BLaER1 treated with 17β-estradiol and CSF1 and Interleukin-3, amounts not matched to agents 10 nM and 100 nM (cell line): Measurements from ENCODE around the gene ZNF787.
"Not testable (repeated sequence)": the region's sequence is repeated elsewhere in the genome, so short reads cannot be mapped to it uniquely, and the experiment has no call there.

Source experiments
- H3K27ac ChIP-seq, 11 experiments: shearing (Covaris generic); formaldehyde crosslinking; 2 replicates each; pipeline ENCODE4 v1.8.1; 2022
- H3K27me3 ChIP-seq, 11 experiments: shearing (Covaris generic); formaldehyde crosslinking; 2 replicates each; pipeline ENCODE4 v1.8.1; 2022
- H3K36me3 ChIP-seq, 11 experiments: shearing (Covaris generic); formaldehyde crosslinking; 2 replicates each; pipeline ENCODE4 v1.8.1; 2022
- H3K4me1 ChIP-seq, 10 experiments: shearing (Covaris generic); formaldehyde crosslinking; 2 replicates each; pipeline ENCODE4 v1.8.1; 2022
- H3K4me2 ChIP-seq, 11 experiments: shearing (Covaris generic); formaldehyde crosslinking; 2 replicates each; pipeline ENCODE4 v1.8.1; 2022
- H3K4me3 ChIP-seq, 10 experiments: shearing (Covaris generic); formaldehyde crosslinking; 2 replicates each; pipeline ENCODE4 v1.8.1; 2022
- H3K9ac ChIP-seq, 11 experiments: shearing (Covaris generic); formaldehyde crosslinking; 2 replicates each; pipeline ENCODE4 v1.8.1; 2022
- H3K9me3 ChIP-seq, 11 experiments: shearing (Covaris generic); formaldehyde crosslinking; replicated peaks in 1 of 11; 2 replicates each; pipeline ENCODE4 v1.8.1; 2022
- H4K20me1 ChIP-seq, 11 experiments: shearing (Covaris generic); formaldehyde crosslinking; 2 replicates each; pipeline ENCODE4 v1.8.1; 2022
- Cebpa-rat ChIP-seq, 11 experiments: shearing (Covaris generic); IDR thresholded peaks; 2 replicates each; pipeline ENCODE4 v1.8.1; 2022

The ZNF787 gene

DNA sequence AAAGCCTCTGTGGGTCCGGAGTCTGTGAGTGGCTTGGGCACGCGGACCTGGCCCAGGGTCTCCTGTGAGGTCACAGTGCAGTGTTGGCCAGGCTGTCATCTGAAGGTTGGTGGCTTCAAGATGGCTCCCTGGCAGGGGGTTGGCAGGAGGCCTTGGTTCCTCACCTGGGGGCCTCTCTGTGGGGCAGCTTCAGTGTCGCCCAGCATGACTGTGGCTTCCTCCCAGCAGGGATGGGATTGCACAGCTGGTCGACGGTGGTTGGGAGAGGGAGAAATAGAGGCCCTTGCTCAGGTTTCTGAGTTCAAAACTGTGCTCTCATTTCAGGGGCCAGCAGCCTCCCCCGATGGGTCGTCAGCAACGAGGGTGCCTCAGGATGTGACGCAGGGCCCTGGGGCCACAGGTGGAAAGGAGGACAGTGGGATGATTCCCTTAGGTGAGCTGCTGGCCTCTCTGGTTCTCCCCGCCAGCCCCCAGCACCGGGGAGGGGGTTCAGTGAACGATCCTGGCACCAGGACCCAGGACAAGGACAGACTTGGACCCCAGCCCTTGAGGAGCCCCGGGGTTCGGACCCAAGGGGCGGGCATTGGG lies 37.2 kb upstream of the ZNF787 start:
- Histone ChIP-seq H3K9ac (no peak overlapping the region), H3K27me3 (no peaks in the 10 kb centered on the region), H4K20me1 (peaks cover 0 to 86% (median 51%) of the 10 kb centered on the region in 11 experiments; a peak in 21 of 22 replicates), H3K36me3 (peaks cover 82 to 98% (median 86%) of the 10 kb centered on the region in 11 experiments), H3K9me3 (peaks cover 0 to 12% (median 0%) of the 10 kb centered on the region in 11 experiments; a peak in 7 of 22 replicates), H3K4me3 (no peak overlapping the region), H3K27ac (no peak overlapping the region; a peak in 1 of 22 replicates), H3K4me2 (0 out of 22 replicates have a peak overlapping the region, but pooled peaks of 1 of the 11 experiments have one; percentile 3), H3K4me1 (peaks cover 19 to 39% (median 25%) of the 10 kb centered on the region in 10 experiments)
- TF ChIP-seq Cebpa-rat (IDR thresholded peaks at IDR 0.05) = no peak

DNA sequence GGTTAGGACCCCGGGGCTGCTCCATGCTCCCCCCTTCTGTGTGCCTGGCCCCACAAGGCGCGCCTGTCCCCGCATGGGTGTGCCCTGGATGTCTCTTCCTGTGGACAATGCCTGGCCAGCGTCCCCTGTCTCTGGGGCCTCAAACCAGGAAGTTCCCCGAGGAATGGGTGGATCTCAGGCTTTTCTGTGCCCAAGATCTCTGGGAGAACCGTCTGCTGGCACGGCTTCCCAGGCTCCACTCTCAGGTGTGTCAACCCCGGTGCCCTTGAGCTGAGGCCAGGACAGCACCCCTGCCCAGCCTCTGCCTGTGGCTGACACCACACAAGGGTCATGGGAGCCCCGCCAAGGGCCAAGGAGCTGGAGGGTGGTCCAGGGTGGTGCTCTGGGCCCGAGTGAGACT lies 35.7 kb upstream of the ZNF787 start:
- Histone ChIP-seq H3K27me3 (no peaks in the 10 kb centered on the region), H3K36me3 (peaks cover 85 to 99% (median 95%) of the 10 kb centered on the region in 11 experiments), H4K20me1 (peaks cover 1 to 87% (median 56%) of the 10 kb centered on the region in 11 experiments; a peak in 21 of 22 replicates), H3K27ac (no peak overlapping the region), H3K4me1 (peaks cover 4 to 24% (median 11%) of the 10 kb centered on the region in 10 experiments), H3K9ac (no peak overlapping the region), H3K9me3 (peaks cover 0 to 12% (median 0%) of the 10 kb centered on the region in 11 experiments; a peak in 7 of 22 replicates), H3K4me3 (no peak overlapping the region), H3K4me2 (no peak overlapping the region)
- TF ChIP-seq Cebpa-rat (IDR thresholded peaks at IDR 0.05) = no peak

DNA sequence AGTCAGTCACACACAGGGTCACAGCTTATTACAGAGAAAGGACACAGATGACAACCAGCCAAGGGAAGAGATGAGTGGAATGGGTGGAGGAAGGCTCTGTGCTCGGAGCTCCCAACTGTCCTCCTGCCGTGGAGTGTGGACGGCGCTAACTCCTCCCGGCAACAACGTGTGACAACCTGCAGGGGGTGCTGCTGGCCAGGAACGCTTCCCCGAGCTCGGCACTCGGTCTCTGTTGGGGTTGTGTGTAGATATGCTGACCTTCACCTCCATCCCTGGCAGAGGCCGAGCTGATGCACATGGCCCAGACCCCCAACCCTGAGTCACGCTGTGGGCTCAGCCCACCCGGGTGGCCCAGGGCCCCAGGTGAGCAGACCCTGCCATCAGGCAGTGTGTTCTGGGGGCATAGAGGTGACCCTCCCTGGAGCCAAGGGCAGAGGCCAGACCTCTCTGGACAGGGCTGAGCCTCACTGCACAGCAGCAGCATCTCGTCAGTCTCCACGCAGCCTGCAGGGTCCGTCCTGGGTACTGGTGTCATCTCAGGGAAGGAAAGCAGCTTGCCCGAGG lies 34.1 kb upstream of the ZNF787 start:
- Histone ChIP-seq H3K36me3 (peaks cover 72 to 91% (median 84%) of the 10 kb centered on the region in 11 experiments), H3K9me3 (peaks cover 0 to 12% (median 0%) of the 10 kb centered on the region in 11 experiments; a peak in 7 of 22 replicates), H3K27me3 (no peaks in the 10 kb centered on the region), H3K4me3 (no peak overlapping the region), H3K9ac (no peak overlapping the region), H3K4me1 (peaks cover 0 to 20% (median 7%) of the 10 kb centered on the region in 10 experiments; a peak in 8 of 20 replicates), H3K4me2 (no peak overlapping the region), H3K27ac (no peak overlapping the region), H4K20me1 (peaks cover 5 to 82% (median 57%) of the 10 kb centered on the region in 11 experiments; a peak in 21 of 22 replicates)
- no peak for TF ChIP-seq Cebpa-rat (IDR thresholded peaks at IDR 0.05)

DNA sequence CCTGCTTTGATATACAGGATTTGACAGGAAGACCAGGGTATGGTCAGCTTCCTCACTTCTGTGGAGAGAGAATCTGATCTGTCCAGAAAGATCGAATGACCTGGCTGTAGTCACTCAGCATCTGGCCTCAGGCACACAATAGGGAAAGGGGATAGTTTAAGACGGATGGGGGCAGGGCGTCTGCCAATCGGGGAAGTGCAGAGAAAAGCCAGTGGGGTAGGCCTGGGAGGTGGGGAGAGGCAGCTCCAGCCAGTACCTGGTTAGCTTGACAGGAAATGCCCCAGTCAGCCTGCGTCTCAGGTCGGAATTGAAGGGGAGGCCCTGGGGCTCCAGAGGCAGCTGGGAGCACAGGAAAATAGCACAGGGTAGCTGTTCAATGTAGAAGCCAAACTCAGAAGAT lies 32.4 kb upstream of the ZNF787 start:
- no peak overlapping the region for H3K27ac ChIP-seq
- H3K9ac ChIP-seq = peak overlapping the region in 1 of 11 experiments; percentile 29; a peak in 1 of 22 replicates
- no peak for TF ChIP-seq Cebpa-rat (IDR thresholded peaks at IDR 0.05)
- H4K20me1 ChIP-seq = peaks cover 5 to 80% (median 63%) of the 10 kb centered on the region in 11 experiments; a peak in 21 of 22 replicates
- H3K4me2 ChIP-seq = no peak overlapping the region
- H3K27me3 ChIP-seq = no peaks in the 10 kb centered on the region
- H3K4me1 ChIP-seq = peaks cover 0 to 20% (median 7%) of the 10 kb centered on the region in 10 experiments; a peak in 8 of 20 replicates
- H3K9me3 ChIP-seq = peaks cover 0 to 12% (median 0%) of the 10 kb centered on the region in 11 experiments; a peak in 7 of 22 replicates
- H3K4me3 ChIP-seq = no peak overlapping the region
- H3K36me3 ChIP-seq = peaks cover 66 to 91% (median 82%) of the 10 kb centered on the region in 11 experiments

DNA sequence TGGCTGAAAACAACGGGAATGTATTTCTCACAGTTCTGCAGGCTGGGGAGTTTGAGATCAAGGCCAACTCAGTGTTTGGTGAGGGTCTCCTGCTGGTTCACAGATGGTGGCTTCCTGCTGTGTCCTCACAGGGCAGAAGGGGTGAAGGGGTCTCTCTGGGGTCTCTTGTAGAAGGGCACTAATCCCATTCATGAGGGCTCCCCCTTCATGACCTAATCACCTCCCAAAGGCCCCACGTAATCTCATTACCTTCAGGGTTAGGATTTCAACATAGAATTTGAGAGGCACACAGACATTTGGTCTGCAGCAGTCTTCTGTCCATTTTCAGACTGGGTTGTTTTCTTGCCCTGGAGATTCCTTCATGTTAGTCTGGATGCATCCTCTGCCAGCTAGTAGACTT lies 31.5 kb upstream of the ZNF787 start:
- Histone ChIP-seq H3K4me2 (no peak overlapping the region), H3K9me3 (peaks cover 0 to 6% (median 0%) of the 10 kb centered on the region in 11 experiments; a peak in 4 of 22 replicates), H3K9ac (peak overlapping the region in 1 of 11 experiments; percentile 9; a peak in 1 of 22 replicates), H4K20me1 (peaks cover 5 to 88% (median 69%) of the 10 kb centered on the region in 11 experiments; a peak in 21 of 22 replicates), H3K27ac (no peak overlapping the region), H3K4me3 (no peak overlapping the region), H3K4me1 (peaks cover 0 to 15% (median 4%) of the 10 kb centered on the region in 10 experiments; a peak in 8 of 20 replicates), H3K27me3 (no peaks in the 10 kb centered on the region), H3K36me3 (peaks cover 66 to 91% (median 82%) of the 10 kb centered on the region in 11 experiments)
- TF ChIP-seq Cebpa-rat (IDR thresholded peaks at IDR 0.05) = no peak

DNA sequence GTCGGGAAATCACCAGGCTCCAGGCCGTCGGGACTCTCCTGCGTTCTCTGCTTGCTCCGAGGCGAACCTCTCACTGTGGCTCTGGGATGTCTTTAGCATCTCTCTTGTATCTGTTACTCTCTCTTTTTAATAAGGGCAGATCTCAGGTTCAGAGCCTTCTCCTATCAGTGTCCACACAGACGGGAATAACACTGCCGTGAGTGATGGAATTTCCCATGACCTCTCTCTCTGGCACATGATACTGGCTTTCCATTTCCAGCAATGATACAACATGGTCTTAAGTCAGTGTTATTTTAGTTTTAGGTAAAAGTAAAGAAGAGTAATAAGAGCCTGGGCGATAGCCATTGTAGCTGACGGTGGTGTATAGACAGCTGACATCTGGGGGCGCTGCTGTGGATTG lies 29.3 kb upstream of the ZNF787 start:
- no peaks in the 10 kb centered on the region for H3K9me3 ChIP-seq
- peaks cover 66 to 91% (median 82%) of the 10 kb centered on the region in 11 experiments for H3K36me3 ChIP-seq
- H3K27me3 ChIP-seq = no peaks in the 10 kb centered on the region
- no peak for TF ChIP-seq Cebpa-rat (IDR thresholded peaks at IDR 0.05)
- H3K4me1 ChIP-seq = peaks cover 0 to 9% (median under 1%) of the 10 kb centered on the region in 10 experiments; a peak in 3 of 20 replicates
- no peak overlapping the region for H3K27ac ChIP-seq
- no peak overlapping the region for H3K9ac ChIP-seq
- H3K4me3 ChIP-seq = no peak overlapping the region
- H4K20me1 ChIP-seq = peaks cover 5 to 88% (median 67%) of the 10 kb centered on the region in 11 experiments; a peak in 21 of 22 replicates
- H3K4me2 ChIP-seq = no peak overlapping the region

DNA sequence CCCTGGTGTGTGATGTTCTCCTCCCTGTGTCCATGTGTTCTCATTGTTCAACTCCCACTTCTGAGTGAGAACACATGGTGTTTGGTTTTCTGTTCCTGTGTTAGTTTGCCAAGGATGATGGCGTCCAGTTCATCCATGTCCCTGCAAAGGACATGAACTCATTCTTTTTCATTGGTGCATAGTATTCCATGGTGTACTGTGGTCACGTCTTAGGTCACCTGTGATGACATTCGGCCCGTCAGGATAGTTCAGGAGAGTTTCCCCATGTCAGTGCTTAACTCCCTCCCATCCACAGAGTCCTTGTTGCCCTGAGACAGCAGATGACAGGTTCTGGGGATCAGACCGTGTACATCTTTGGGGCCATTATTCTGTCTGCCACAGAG lies 28.6 kb upstream of the ZNF787 start:
- no peak overlapping the region for H3K9ac ChIP-seq
- no peak overlapping the region for H3K4me2 ChIP-seq
- H3K4me3 ChIP-seq = no peak overlapping the region
- no peak overlapping the region for H3K27ac ChIP-seq
- peaks cover 3 to 11% (median 6%) of the 10 kb centered on the region in 10 experiments; a peak in 19 of 20 replicates for H3K4me1 ChIP-seq
- no peaks in the 10 kb centered on the region for H3K9me3 ChIP-seq
- no peaks in the 10 kb centered on the region for H3K27me3 ChIP-seq
- peaks cover 5 to 88% (median 64%) of the 10 kb centered on the region in 11 experiments; a peak in 21 of 22 replicates for H4K20me1 ChIP-seq
- H3K36me3 ChIP-seq = peaks cover 58 to 88% (median 75%) of the 10 kb centered on the region in 11 experiments
- TF ChIP-seq Cebpa-rat (IDR thresholded peaks at IDR 0.05) = no peak

DNA sequence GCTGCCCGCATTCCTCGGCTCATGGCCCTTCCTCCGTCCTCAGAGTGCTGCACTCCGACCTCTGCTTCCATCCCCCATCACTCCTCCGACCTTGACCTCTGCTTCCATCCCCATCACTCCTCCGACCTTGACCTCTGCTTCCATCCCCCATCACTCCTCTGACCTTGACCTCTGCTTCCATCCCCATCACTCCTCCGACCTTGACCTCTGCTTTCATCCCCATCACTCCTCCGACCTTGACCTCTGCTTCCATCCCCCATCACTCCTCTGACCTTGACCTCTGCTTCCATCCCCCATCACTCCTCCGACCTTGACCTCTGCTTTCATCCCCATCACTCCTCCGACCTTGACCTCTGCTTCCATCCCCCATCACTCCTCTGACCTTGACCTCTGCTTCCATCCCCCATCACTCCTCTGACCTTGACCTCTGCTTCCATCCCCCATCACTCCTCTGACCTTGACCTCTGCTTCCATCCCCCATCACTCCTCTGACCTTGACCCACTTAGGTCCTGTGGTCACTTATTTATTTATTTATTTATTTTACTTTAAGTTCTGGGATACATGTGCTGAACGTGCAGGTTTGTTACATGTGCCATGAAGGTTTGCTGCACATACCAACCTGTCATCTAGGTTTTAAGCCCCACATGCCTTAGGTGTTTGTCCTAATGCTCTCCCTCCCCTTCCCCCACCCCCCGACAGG lies 28.0 kb upstream of the ZNF787 start:
- H3K4me1 ChIP-seq = peaks cover 9 to 17% (median 11%) of the 10 kb centered on the region in 10 experiments
- not testable (repeated sequence) for H3K9ac ChIP-seq, H3K4me2 ChIP-seq, H3K9me3 ChIP-seq, H3K27me3 ChIP-seq, H3K4me3 ChIP-seq
- H3K27ac ChIP-seq = peak overlapping the region in 3 of 11 experiments; percentile 14 to 41 (median 15); a peak in 3 of 22 replicates
- H3K36me3 ChIP-seq = peaks cover 53 to 82% (median 70%) of the 10 kb centered on the region in 11 experiments
- H4K20me1 ChIP-seq = peaks cover 5 to 84% (median 63%) of the 10 kb centered on the region in 11 experiments; a peak in 21 of 22 replicates
